SK-N-SH treated with all-trans-retinoic acid at 6 μM for 48 hours (cell line): ENCODE measurements around the gene PNMT.

Experiments
- ARNTL ChIP-seq: fragments of 450-650 bp; formaldehyde crosslinking; IDR thresholded peaks from 2 replicates; pipeline ENCODE4 v1.5.0; 2020; ENCODE audit warnings: low read depth, mild to moderate bottlenecking, moderate library complexity, borderline replicate concordance
- BACH2 ChIP-seq: fragments of 250-450 bp; sonication (Bioruptor Pico); IDR thresholded peaks from 2 replicates; pipeline ENCODE4 v1.9.0; 2021; ENCODE audit warnings: mild to moderate bottlenecking, borderline replicate concordance
- GLIS3 ChIP-seq: fragments of 250-450 bp; sonication (Bioruptor Pico); IDR thresholded peaks from 2 replicates; pipeline ENCODE4 v1.5.0; 2020; ENCODE audit warnings: mild to moderate bottlenecking, moderate library complexity
- ISL1 ChIP-seq: fragments of 250-450 bp; sonication (Bioruptor Pico); IDR thresholded peaks from 2 replicates; pipeline ENCODE4 v2.1.2; 2022; ENCODE audit warnings: mild to moderate bottlenecking, moderate library complexity
- OSR1 ChIP-seq: fragments of 250-450 bp; sonication (Bioruptor Pico); IDR thresholded peaks from 2 replicates; pipeline ENCODE4 v1.8.0; 2022; ENCODE audit warnings: moderate library complexity, mild to moderate bottlenecking, inconsistent platforms
- PATZ1 ChIP-seq: fragments of 250-450 bp; sonication (Bioruptor Pico); IDR thresholded peaks from 2 replicates; pipeline ENCODE4 v1.8.0; 2020; ENCODE audit warnings: mild to moderate bottlenecking, moderate library complexity, borderline replicate concordance
- SNAI2 ChIP-seq: fragments of 250-450 bp; sonication (Bioruptor Pico); IDR thresholded peaks from 2 replicates; pipeline ENCODE4 v1.5.0; 2020; ENCODE audit warnings: mild to moderate bottlenecking, moderate library complexity
- TCF4 ChIP-seq: fragments of 250-450 bp; sonication (Bioruptor Pico); IDR thresholded peaks from 2 replicates; pipeline ENCODE4 v1.8.0; 2021; ENCODE audit warnings: mild to moderate bottlenecking, moderate library complexity, borderline replicate concordance
- ZFP3 ChIP-seq: fragments of 250-450 bp; sonication (Bioruptor Pico); IDR thresholded peaks from 2 replicates; pipeline ENCODE4 v1.5.0; 2020; ENCODE audit warnings: mild to moderate bottlenecking, moderate library complexity
- ZFP30 ChIP-seq: fragments of 450-650 bp; formaldehyde crosslinking; IDR thresholded peaks from 2 replicates; pipeline ENCODE4 v1.5.0; 2022; ENCODE audit warnings: mild to moderate bottlenecking, moderate library complexity
- ZNF565 ChIP-seq: fragments of 450-650 bp; formaldehyde crosslinking; conservative IDR thresholded peaks from 2 replicates; pipeline ENCODE4 v1.5.0; 2020; ENCODE audit warnings: low read depth, mild to moderate bottlenecking, moderate library complexity

- TF ChIP-seq GLIS3 (CRISPR knock-in tag) (no peak), BACH2 (no peak), PATZ1 (CRISPR knock-in tag) (no peak), ZFP3 (CRISPR knock-in tag) (no peak), ZFP30 (CRISPR knock-in tag) (no peak), SNAI2 (no peak), ISL1 (CRISPR knock-in tag) (no peak), OSR1 (CRISPR knock-in tag) (no peak), ARNTL (CRISPR knock-in tag) (no peak), ZNF565 (CRISPR knock-in tag) (no peak), TCF4 (CRISPR knock-in tag) (no peak)
These were observed 25.8 kb upstream of the PNMT start for GRCh38 chr17:39642291-39643074.
